Measurements from ENCODE around the gene VCPKMT.

- no peak for TF ChIP-seq SUZ12 (IDR thresholded peaks at IDR 0.05; ENCODE audit: extremely low read depth, insufficient read depth, insufficient read length)
- TF ChIP-seq YY1 (IDR thresholded peaks at IDR 0.05; ENCODE audit: insufficient read depth, insufficient read length), result no peak
Measured at GRCh38 chr14:50062438-50063085, 53.8 kb downstream of the VCPKMT start.

Measured in NT2/D1 (cell line).